Activated T-helper 1 cell treated with anti-CD3 and anti-CD28 coated beads, Interleukin-2, amount 50 U/mL, for 16 hours (primary cell): ENCODE results near the gene IL3.
"Not testable (repeated sequence)": the region's sequence is repeated elsewhere in the genome, so short reads cannot be mapped to it uniquely, and the experiment has no call there.

Experiments
- DNase-seq, 2 donors: peaks; one replicate each; pipeline ENCODE4 v3.0.0-alpha.2; 2020; ENCODE audit warnings: low read depth in 1 of 2, low spot score in 1 of 2

IL3 gene

GRCh38 chr5:132093271-132093670 lies 32.8 kb downstream of the IL3 start:
- DNase-seq: no peak

GRCh38 chr5:132094393-132095076 lies 34.1 kb downstream of the IL3 start:
- no peak for DNase-seq

GRCh38 chr5:132095077-132095410 lies 34.6 kb downstream of the IL3 start:
- DNase-seq: no peak

- no peak for DNase-seq
Measured at GRCh38 chr5:132095424-132095972, 35.0 kb downstream of the IL3 start.

- no peak for DNase-seq
Measured at GRCh38 chr5:132096904-132097303, 36.4 kb downstream of the IL3 start.

- no peak for DNase-seq
Measured at GRCh38 chr5:132098151-132098594, 37.7 kb downstream of the IL3 start.

GRCh38 chr5:132098621-132099020 lies 38.2 kb downstream of the IL3 start:
- no peak for DNase-seq

- peak in 1 of 2 donors; percentile 55 for DNase-seq
Measured at GRCh38 chr5:132099076-132099748, 38.8 kb downstream of the IL3 start.

- no peak for DNase-seq
Measured at GRCh38 chr5:132099905-132100304, 39.5 kb downstream of the IL3 start.

GRCh38 chr5:132100672-132101261 lies 40.3 kb downstream of the IL3 start:
- no peak for DNase-seq

- no peak for DNase-seq
Measured at GRCh38 chr5:132101385-132101880, 41.0 kb downstream of the IL3 start.

- no peak for DNase-seq
Measured at GRCh38 chr5:132102101-132102701, 41.7 kb downstream of the IL3 start.

- no peak for DNase-seq
Measured at GRCh38 chr5:132102944-132103331, 42.5 kb downstream of the IL3 start.

- peak; percentile 45 to 57 for DNase-seq
Measured at GRCh38 chr5:132103332-132103951, 43.0 kb downstream of the IL3 start.

GRCh38 chr5:132103969-132104391 lies 43.5 kb downstream of the IL3 start:
- no peak for DNase-seq

- no peak for DNase-seq
Measured at GRCh38 chr5:132104556-132104955, 44.1 kb downstream of the IL3 start.

- DNase-seq: no peak
Measured at GRCh38 chr5:132105688-132106087, 45.2 kb downstream of the IL3 start.

- not testable (repeated sequence) for DNase-seq
Measured at GRCh38 chr5:132108495-132108894, 48.0 kb downstream of the IL3 start.

- not testable (repeated sequence) for DNase-seq
Measured at GRCh38 chr5:132108957-132109356, 48.5 kb downstream of the IL3 start.

- no peak for DNase-seq
Measured at GRCh38 chr5:132109494-132110053, 49.1 kb downstream of the IL3 start.

- no peak for DNase-seq
Measured at GRCh38 chr5:132110195-132110594, 49.7 kb downstream of the IL3 start.
